Measurements from ENCODE around the gene HOXC10. TPM values are rescaled to one million over a fixed set of nuclear protein-coding genes. Genes with fewer than 3 reads are reported as not detected.

The HOXC10 gene
- total RNA-seq, 2 donors from 2014 or later, result not detected

DNA sequence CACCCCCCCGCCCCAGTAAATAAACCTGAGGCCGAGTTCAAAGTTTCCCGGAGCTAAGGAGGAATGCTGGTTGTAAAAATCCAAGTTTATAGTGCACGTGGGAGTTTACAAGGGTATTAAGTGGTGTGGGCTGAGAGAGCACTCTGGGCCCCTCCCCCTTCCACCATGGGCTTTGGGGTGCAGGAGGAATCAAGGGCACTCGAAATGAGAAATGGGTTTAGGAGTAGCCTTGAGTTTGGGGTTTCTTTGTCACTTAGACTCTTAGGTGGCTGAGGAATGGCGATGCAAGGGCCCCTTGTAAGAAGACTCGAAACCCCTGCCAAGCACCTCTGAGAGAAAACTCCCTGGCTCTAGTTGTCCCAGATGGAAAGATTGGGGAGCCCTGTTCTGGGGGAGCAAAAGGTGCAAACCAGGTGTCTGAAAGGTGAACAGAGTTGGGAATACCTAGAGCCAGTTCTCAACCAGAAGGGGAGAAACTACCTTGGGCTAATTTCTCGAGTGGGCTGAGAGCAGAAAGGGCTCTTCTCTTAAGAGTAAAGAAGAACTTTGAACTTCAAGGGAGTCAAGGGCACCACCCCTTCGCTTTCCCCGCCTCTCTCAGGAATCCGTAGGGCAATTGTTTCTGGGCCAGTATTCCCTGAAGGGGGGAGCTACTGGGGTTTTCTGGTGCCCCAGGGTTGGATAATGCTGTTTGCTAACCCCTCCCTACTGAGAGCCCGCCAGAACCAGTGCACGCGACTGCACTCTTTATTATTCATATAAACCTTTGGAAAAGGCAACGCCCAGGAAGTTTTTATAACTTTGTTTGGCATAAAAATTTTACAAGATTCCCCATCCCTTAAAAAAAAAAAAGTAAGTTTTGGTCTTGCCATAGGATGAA lies 6.2 kb upstream of the HOXC10 start:
- Mint-ChIP-seq H3K4me3 (no peak overlapping the region), H3K36me3 (ENCODE audit: low read depth) (no peaks in the 10 kb centered on the region), H3K9me3 (peaks cover 14% of the 10 kb centered on the region), H3K27me3 (ENCODE audit: insufficient read depth) (peaks cover 100% of the 10 kb centered on the region), H3K27ac (no peak overlapping the region), H3K4me1 (peaks cover 9% of the 10 kb centered on the region)
- H3K4me3 ChIP-seq (ENCODE audit: low read length), result no peak overlapping the region
- TF ChIP-seq, protein P1, sequence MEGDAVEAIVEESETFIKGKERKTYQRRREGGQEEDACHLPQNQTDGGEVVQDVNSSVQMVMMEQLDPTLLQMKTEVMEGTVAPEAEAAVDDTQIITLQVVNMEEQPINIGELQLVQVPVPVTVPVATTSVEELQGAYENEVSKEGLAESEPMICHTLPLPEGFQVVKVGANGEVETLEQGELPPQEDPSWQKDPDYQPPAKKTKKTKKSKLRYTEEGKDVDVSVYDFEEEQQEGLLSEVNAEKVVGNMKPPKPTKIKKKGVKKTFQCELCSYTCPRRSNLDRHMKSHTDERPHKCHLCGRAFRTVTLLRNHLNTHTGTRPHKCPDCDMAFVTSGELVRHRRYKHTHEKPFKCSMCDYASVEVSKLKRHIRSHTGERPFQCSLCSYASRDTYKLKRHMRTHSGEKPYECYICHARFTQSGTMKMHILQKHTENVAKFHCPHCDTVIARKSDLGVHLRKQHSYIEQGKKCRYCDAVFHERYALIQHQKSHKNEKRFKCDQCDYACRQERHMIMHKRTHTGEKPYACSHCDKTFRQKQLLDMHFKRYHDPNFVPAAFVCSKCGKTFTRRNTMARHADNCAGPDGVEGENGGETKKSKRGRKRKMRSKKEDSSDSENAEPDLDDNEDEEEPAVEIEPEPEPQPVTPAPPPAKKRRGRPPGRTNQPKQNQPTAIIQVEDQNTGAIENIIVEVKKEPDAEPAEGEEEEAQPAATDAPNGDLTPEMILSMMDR (conservative IDR thresholded peaks at IDR 0.05), result no peak
- DNase-seq, result no peak
- H3K9me3 ChIP-seq (ENCODE audit: control insufficient read depth, low read length), result peaks cover 7% of the 10 kb centered on the region
- H3K36me3 ChIP-seq (ENCODE audit: control insufficient read depth, insufficient read depth, low read length), result no peaks in the 10 kb centered on the region
- 26 to 29% methylated on average over 7 to 14 of the region's 15 CpGs for WGBS, 2 experiments (ENCODE audit: insufficient coverage in 1 of 2, insufficient read length in 1 of 2)
- H3K27me3 ChIP-seq (ENCODE audit: control insufficient read depth, insufficient read depth, low read length, poor library complexity, severe bottlenecking), result peaks cover 100% of the 10 kb centered on the region
- H3K27ac ChIP-seq (ENCODE audit: low read depth, low read length), result no peak overlapping the region
- H3K9ac ChIP-seq (ENCODE audit: extremely low read depth, low read length, poor library complexity, severe bottlenecking), result no peak overlapping the region
- H3K4me1 ChIP-seq (ENCODE audit: control insufficient read depth, insufficient read depth, low read length), result no peaks in the 10 kb centered on the region

DNA sequence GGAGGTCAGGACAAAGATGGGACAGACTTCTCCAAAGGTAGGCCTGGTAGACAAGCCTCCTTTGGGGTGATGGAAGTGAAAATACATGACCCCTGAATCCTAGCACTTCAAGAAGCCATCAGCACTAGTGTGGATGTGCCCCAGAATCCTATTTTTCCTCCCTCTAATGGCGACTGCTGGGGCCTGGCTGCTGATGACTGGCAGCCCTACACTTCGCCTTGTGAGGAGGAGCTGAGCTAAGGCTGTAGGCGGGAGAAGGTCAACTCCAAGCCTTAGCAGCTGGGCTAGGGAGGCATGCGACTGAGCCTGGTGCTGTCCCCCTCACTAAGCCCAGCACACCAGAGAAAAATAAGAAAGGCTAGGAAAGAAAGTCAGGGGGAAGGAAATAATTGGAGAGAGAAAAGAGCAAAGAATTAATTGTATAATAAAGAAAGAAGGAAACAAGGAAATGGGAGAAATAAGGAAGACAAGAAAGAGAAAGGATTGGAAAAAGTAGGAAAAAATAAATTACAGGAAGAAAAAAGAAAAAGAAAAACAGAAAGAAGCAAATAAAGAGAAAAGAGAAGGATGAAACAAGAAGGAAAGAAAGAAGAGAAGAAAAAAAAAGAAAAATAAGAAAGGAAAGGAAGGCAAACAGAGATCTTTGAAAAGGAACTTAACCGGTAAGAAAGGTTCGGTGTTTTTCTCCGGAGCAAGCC lies 4.7 kb upstream of the HOXC10 start:
- DNase-seq, result no peak
- Histone ChIP-seq H3K9me3 (ENCODE audit: control insufficient read depth, low read length) (peaks cover 11% of the 10 kb centered on the region), H3K4me1 (ENCODE audit: control insufficient read depth, insufficient read depth, low read length) (no peaks in the 10 kb centered on the region), H3K36me3 (ENCODE audit: control insufficient read depth, insufficient read depth, low read length) (no peaks in the 10 kb centered on the region), H3K27ac (ENCODE audit: low read depth, low read length) (no peak overlapping the region), H3K4me3 (ENCODE audit: low read length) (no peak overlapping the region), H3K9ac (ENCODE audit: extremely low read depth, low read length, poor library complexity, severe bottlenecking) (no peak overlapping the region), H3K27me3 (ENCODE audit: control insufficient read depth, insufficient read depth, low read length, poor library complexity, severe bottlenecking) (peaks cover 100% of the 10 kb centered on the region)
- Mint-ChIP-seq H3K27me3 (ENCODE audit: insufficient read depth) (peaks cover 100% of the 10 kb centered on the region), H3K4me1 (peaks cover 7% of the 10 kb centered on the region), H3K4me3 (no peak overlapping the region), H3K36me3 (ENCODE audit: low read depth) (no peaks in the 10 kb centered on the region), H3K27ac (no peak overlapping the region), H3K9me3 (peaks cover 16% of the 10 kb centered on the region)
- TF ChIP-seq, protein P1 (conservative IDR thresholded peaks at IDR 0.05), result no peak
- WGBS, 2 experiments (ENCODE audit: insufficient coverage in 1 of 2, insufficient read length in 1 of 2), result 38 to 40% methylated on average over 4 to 7 of the region's 7 CpGs

DNA sequence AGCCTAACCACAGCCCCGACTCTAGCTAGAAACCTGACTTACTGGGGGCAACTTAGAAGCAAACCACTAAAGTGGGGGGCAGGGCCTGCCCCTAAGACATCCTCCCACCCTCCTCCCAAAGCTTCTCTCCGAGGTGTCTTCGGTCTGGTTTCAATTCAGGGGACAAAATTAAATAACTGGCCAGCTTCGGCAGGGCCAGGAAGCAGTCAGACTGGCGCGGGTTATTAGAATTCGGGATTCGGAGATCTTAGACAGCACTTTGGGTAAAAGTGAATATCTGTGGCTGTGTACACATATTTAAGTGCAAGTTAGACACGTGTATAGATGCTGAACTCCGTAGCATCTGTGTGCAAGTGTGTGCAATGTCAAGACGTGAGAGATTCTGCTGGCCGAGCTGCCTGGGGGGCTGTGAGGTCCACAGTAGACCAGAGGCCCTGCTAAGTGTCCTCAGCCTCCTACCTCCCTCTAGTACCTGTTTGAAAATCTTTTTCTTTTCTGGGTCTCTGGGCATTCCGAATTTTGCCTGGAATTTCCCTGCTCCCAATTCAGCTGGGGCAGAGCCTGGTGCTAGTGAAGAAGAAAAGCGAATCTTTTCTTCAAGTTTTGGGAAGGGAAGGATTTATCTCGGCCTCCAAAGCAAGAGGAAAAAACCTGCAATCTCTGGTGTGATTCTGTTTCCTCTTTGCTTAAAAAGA lies 4.0 kb upstream of the HOXC10 start:
- no peak overlapping the region for H3K27ac ChIP-seq (ENCODE audit: low read depth, low read length)

More for the DNA sequence above, 4.0 kb upstream of the HOXC10 start:
- no peak overlapping the region for H3K27ac Mint-ChIP-seq
- H3K9me3 Mint-ChIP-seq, result peaks cover 14% of the 10 kb centered on the region
- no peak for DNase-seq
- Histone ChIP-seq H3K9ac (ENCODE audit: extremely low read depth, low read length, poor library complexity, severe bottlenecking) (no peak overlapping the region), H3K36me3 (ENCODE audit: control insufficient read depth, insufficient read depth, low read length) (no peaks in the 10 kb centered on the region), H3K4me3 (ENCODE audit: low read length) (no peak overlapping the region), H3K9me3 (ENCODE audit: control insufficient read depth, low read length) (peaks cover 15% of the 10 kb centered on the region), H3K4me1 (ENCODE audit: control insufficient read depth, insufficient read depth, low read length) (no peaks in the 10 kb centered on the region), H3K27me3 (ENCODE audit: control insufficient read depth, insufficient read depth, low read length, poor library complexity, severe bottlenecking) (peaks cover 100% of the 10 kb centered on the region)
- H3K36me3 Mint-ChIP-seq (ENCODE audit: low read depth), result no peaks in the 10 kb centered on the region
- 42 to 43% methylated on average over 12 to 15 of the region's 15 CpGs for WGBS, 2 experiments (ENCODE audit: insufficient coverage in 1 of 2, insufficient read length in 1 of 2)
- H3K27me3 Mint-ChIP-seq (ENCODE audit: insufficient read depth), result peaks cover 100% of the 10 kb centered on the region
- H3K4me3 Mint-ChIP-seq, result no peak overlapping the region
- no peaks in the 10 kb centered on the region for H3K4me1 Mint-ChIP-seq
- TF ChIP-seq, protein P1 (conservative IDR thresholded peaks at IDR 0.05), result no peak
